Neutrophil (primary cell): ENCODE measurements around the gene CCSER1.

ENCODE experiments used
- H3K27ac ChIP-seq: fragments of 200-600 bp; sonication (generic); 2 replicates; pipeline ENCODE4 v1.5.1; 2016; ENCODE audit warnings: mild to moderate bottlenecking, moderate library complexity
- H3K27me3 ChIP-seq: fragments of 200-600 bp; sonication (generic); 2 replicates; pipeline ENCODE4 v1.6.0; 2016; ENCODE audit warnings: mild to moderate bottlenecking
- H3K36me3 ChIP-seq: fragments of 200-600 bp; sonication (generic); 2 replicates; pipeline ENCODE4 v1.5.1; 2017
- H3K4me1 ChIP-seq, 2 experiments: fragments of 200-600 bp in 1 of 2; sonication (generic) in 1 of 2; 1 replicate in 1 of 2; 2 replicates in 1 of 2; pipeline versions ENCODE4 v1.5.1 to v1.6.1; 2013 to 2016; ENCODE audit warnings: low read depth in 1 of 2, low read length in 1 of 2, mild to moderate bottlenecking in 1 of 2, moderate library complexity in 1 of 2; ENCODE audit not compliant: control insufficient read depth in 1 of 2, insufficient read depth in 1 of 2
- H3K4me3 ChIP-seq, 2 experiments: fragments of 200-600 bp in 1 of 2; sonication (generic) in 1 of 2; 1 replicate in 1 of 2; 2 replicates in 1 of 2; pipeline ENCODE4 v1.5.1; 2013 to 2016; ENCODE audit warnings: low read depth in 1 of 2, low read length in 1 of 2, mild to moderate bottlenecking in 1 of 2, moderate library complexity in 1 of 2
- H3K9me3 ChIP-seq: fragments of 200-600 bp; sonication (generic); 2 replicates; pipeline ENCODE4 v1.5.1; 2016
- TF ChIP-seq, protein P1 (sequence below): fragments of 200-600 bp; sonication (generic); IDR thresholded peaks from 2 replicates; pipeline ENCODE4 v1.5.1; 2016; ENCODE audit warnings: antibody characterized with exemption

Gene CCSER1

DNA sequence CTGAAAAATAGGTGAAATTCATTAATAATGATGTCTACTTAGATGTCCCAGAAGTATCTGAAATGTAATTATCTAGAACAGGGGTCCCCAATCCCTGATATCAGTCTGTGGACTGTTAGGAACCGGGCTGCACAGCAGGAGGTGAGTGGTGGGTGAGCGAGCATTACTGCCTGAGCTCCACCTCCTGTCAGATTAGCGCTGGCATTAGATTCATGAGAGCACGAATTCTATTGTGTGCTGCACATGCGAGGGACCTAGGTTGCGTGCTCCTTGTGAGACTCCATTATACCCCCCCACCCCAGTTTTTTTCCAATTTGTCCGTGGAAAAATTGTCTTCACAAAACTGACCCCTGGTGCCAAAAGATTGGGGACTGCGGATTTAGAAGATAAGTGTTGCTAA is 458.8 kb downstream of the CCSER1 start:
- H3K4me3 ChIP-seq = no peak overlapping the region
- H3K27me3 ChIP-seq = no peaks in the 10 kb centered on the region
- no peaks in the 10 kb centered on the region for H3K36me3 ChIP-seq
- no peaks in the 10 kb centered on the region for H3K9me3 ChIP-seq
- no peak overlapping the region for H3K27ac ChIP-seq
- no peaks in the 10 kb centered on the region for H3K4me1 ChIP-seq
- TF ChIP-seq, protein P1, sequence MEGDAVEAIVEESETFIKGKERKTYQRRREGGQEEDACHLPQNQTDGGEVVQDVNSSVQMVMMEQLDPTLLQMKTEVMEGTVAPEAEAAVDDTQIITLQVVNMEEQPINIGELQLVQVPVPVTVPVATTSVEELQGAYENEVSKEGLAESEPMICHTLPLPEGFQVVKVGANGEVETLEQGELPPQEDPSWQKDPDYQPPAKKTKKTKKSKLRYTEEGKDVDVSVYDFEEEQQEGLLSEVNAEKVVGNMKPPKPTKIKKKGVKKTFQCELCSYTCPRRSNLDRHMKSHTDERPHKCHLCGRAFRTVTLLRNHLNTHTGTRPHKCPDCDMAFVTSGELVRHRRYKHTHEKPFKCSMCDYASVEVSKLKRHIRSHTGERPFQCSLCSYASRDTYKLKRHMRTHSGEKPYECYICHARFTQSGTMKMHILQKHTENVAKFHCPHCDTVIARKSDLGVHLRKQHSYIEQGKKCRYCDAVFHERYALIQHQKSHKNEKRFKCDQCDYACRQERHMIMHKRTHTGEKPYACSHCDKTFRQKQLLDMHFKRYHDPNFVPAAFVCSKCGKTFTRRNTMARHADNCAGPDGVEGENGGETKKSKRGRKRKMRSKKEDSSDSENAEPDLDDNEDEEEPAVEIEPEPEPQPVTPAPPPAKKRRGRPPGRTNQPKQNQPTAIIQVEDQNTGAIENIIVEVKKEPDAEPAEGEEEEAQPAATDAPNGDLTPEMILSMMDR = no peak

DNA sequence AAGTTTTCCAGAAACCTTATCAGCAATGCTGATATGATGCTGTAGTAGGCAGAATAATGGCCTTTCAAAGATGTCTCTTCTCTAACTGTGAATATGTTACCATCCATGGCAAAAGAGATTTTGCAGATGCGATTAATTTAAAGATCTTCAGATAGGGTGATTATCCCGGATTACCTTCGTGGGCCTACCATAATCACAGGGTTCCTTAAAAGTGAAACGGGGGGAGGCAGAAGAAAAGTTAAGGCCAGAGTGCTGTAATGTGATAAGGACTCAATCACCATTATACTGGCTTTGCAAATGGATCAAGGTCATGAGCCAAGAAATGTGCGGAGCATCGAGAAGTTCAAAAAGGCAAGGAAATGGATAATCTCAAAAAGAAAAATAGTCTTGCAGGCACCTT is 459.6 kb downstream of the CCSER1 start:
- H3K27ac ChIP-seq = no peak overlapping the region
- H3K4me3 ChIP-seq = no peak overlapping the region
- H3K36me3 ChIP-seq = no peaks in the 10 kb centered on the region
- H3K9me3 ChIP-seq = no peaks in the 10 kb centered on the region
- TF ChIP-seq, protein P1 = no peak
- no peaks in the 10 kb centered on the region for H3K4me1 ChIP-seq
- H3K27me3 ChIP-seq = no peaks in the 10 kb centered on the region

DNA sequence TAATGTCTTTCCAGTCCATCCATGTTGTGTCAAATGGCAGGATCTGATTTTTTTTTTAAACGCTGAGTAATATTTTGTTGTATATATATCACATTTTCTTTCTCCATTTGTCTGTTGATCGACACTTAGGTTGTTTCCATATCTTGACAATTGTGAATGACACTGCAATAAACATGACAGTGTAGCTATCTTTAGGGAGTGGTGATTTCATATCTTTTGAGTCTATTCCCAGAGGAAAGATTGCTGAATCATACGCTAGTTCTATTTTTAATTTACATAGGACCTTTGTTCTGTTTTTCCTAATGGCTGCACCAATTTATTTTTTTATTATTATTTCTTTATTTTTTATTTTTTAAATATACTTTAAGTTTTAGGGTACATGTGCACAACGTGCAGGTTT is 470.7 kb downstream of the CCSER1 start:
- no peak overlapping the region for H3K4me3 ChIP-seq
- H3K36me3 ChIP-seq = no peaks in the 10 kb centered on the region
- TF ChIP-seq, protein P1 = no peak
- no peaks in the 10 kb centered on the region for H3K9me3 ChIP-seq
- no peaks in the 10 kb centered on the region for H3K4me1 ChIP-seq
- no peak overlapping the region for H3K27ac ChIP-seq
- H3K27me3 ChIP-seq = no peaks in the 10 kb centered on the region

DNA sequence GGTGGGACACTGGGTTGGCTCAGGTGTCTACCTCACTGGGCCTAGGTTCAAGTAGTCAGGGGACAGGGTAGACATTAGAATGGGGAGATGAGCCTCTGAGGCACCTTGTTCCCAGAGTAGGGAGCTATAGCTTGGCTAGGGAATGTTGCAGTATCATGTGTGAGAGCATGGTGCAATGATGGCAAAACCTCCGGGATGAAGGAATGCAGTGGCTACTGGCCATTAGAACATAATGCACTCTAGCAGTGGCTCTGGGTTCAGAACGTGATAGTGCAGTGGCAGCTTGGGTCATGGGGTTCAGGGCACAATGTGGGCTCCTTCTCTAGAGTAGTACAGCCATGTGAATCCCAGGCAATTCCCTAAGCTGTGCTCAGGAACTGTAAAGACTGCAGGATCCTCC is 471.5 kb downstream of the CCSER1 start:
- H3K4me3 ChIP-seq = no peak overlapping the region
- TF ChIP-seq, protein P1 = no peak

DNA sequence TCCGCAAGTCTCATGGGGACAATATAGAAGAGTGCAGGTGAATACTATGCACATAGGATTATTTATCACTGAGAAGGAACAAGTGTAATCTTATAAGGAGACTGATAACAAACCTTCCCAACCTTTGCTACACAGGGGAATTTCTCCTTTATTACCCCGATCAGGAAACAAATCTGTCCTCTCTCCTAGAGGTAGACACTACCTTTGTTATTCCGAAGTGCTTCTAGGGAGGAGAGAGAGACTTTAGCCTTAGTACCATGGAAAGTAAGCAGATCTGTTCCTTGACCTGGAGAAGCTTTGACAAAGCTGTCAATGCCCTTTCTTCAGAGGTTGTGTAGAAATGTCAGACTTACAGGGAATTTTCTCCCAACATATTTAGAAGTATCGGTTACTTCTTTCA is 475.5 kb downstream of the CCSER1 start:
- H3K27me3 ChIP-seq = no peaks in the 10 kb centered on the region
- TF ChIP-seq, protein P1 = no peak
- H3K4me1 ChIP-seq = no peaks in the 10 kb centered on the region
- H3K4me3 ChIP-seq = no peak overlapping the region
- no peaks in the 10 kb centered on the region for H3K9me3 ChIP-seq
- no peaks in the 10 kb centered on the region for H3K36me3 ChIP-seq
- H3K27ac ChIP-seq = no peak overlapping the region

More for the DNA sequence above, 471.5 kb downstream of the CCSER1 start:
- H3K36me3 ChIP-seq = no peaks in the 10 kb centered on the region
- H3K9me3 ChIP-seq = no peaks in the 10 kb centered on the region
- H3K27me3 ChIP-seq = no peaks in the 10 kb centered on the region
- no peak overlapping the region for H3K27ac ChIP-seq
- no peaks in the 10 kb centered on the region for H3K4me1 ChIP-seq

DNA sequence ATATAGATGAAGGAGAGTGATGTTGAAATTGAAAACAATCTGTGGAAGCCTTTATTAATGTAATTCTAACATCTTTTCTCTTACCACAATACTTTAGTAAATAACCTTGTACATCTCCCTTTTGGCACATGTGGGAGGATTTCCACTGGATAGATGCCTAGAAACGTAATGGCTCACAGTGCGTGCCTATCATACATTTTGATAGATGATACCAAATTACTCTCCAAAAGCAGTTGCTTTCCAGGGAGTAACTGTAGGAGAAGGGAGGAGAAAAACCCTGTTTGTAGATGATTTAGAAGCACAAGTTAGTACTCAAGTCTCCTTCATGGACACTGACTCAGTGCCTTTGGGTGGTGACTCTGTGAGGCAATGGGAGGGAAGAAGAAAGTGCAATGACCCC is 476.3 kb downstream of the CCSER1 start:
- no peaks in the 10 kb centered on the region for H3K36me3 ChIP-seq
- TF ChIP-seq, protein P1 = no peak
- H3K4me3 ChIP-seq = no peak overlapping the region
- H3K4me1 ChIP-seq = no peaks in the 10 kb centered on the region
- H3K9me3 ChIP-seq = no peaks in the 10 kb centered on the region
- H3K27me3 ChIP-seq = no peaks in the 10 kb centered on the region
- no peak overlapping the region for H3K27ac ChIP-seq
